ENCODE data around the gene RFTN1.

DNA sequence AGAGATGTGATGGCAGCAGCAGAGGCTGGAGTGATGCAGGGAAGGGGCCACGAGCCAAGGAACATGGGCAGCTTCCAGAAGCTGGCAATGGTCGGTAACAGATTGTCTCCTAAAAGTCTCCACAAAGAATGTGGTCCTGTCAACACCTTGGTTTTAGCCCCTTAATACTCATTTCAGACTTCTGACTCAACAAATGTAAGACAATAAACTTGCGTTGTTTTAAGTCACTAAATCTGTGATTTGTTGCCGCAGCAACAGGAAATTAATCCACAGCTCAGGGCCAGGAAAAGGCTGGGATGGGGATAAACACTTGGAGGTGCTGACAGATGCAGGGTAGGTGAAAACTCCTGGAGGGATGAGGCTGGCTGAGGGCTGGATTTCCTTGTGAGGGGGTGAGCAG lies 178.6 kb downstream of the RFTN1 start:
- TF ChIP-seq, protein P1, sequence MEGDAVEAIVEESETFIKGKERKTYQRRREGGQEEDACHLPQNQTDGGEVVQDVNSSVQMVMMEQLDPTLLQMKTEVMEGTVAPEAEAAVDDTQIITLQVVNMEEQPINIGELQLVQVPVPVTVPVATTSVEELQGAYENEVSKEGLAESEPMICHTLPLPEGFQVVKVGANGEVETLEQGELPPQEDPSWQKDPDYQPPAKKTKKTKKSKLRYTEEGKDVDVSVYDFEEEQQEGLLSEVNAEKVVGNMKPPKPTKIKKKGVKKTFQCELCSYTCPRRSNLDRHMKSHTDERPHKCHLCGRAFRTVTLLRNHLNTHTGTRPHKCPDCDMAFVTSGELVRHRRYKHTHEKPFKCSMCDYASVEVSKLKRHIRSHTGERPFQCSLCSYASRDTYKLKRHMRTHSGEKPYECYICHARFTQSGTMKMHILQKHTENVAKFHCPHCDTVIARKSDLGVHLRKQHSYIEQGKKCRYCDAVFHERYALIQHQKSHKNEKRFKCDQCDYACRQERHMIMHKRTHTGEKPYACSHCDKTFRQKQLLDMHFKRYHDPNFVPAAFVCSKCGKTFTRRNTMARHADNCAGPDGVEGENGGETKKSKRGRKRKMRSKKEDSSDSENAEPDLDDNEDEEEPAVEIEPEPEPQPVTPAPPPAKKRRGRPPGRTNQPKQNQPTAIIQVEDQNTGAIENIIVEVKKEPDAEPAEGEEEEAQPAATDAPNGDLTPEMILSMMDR (IDR thresholded peaks at IDR 0.05; ENCODE audit: low read depth, low read length, missing input control), result no peak
- TF ChIP-seq FOXA1 (IDR thresholded peaks at IDR 0.05) (no peak), RAD21 (IDR thresholded peaks at IDR 0.05) (no peak), TAF1 (conservative IDR thresholded peaks at IDR 0.05) (no peak), REST (IDR thresholded peaks at IDR 0.05) (no peak), MAX (IDR thresholded peaks at IDR 0.05) (no peak)
- TF ChIP-seq, protein P2, sequence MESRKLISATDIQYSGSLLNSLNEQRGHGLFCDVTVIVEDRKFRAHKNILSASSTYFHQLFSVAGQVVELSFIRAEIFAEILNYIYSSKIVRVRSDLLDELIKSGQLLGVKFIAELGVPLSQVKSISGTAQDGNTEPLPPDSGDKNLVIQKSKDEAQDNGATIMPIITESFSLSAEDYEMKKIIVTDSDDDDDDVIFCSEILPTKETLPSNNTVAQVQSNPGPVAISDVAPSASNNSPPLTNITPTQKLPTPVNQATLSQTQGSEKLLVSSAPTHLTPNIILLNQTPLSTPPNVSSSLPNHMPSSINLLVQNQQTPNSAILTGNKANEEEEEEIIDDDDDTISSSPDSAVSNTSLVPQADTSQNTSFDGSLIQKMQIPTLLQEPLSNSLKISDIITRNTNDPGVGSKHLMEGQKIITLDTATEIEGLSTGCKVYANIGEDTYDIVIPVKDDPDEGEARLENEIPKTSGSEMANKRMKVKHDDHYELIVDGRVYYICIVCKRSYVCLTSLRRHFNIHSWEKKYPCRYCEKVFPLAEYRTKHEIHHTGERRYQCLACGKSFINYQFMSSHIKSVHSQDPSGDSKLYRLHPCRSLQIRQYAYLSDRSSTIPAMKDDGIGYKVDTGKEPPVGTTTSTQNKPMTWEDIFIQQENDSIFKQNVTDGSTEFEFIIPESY (IDR thresholded peaks at IDR 0.05), result no peak

Measured in liver (tissue), 3 donors.